GM21526 (cell line): ENCODE results near the gene TPK1.

Experiments
- ATAC-seq: cut with Tn5 transposase; IDR thresholded peaks from one replicate; pipeline ENCODE4 v1.9.1; 2021; ENCODE audit warnings: moderate library complexity; ENCODE audit not compliant: unreplicated experiment, low FRiP score

Gene TPK1

DNA sequence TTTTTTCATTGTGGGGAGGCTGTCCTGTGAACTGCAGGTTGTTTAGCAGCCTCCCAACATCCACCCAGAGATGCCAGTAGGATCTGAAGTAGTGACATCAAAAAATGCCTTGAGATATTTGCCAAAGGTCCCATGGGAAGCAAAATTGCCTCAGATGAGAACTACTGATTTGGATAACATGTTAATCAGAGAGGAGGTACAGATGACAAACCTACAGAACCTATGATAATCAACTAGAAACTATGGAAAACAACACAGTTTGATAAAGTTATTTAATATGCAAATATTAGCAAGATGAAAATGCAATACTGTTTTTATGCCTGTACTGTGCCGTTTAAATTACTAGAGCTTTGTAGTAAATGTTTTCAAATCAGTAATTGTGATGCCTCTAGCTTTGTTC, 341.5 kb downstream of the TPK1 start:
- no peak for ATAC-seq

GRCh38 chr7:144489504-144489903, 346.3 kb downstream of the TPK1 start:
- no peak for ATAC-seq

- no peak for ATAC-seq
Measured at GRCh38 chr7:144488977-144489376, 346.9 kb downstream of the TPK1 start.

GRCh38 chr7:144487901-144488300, 348.0 kb downstream of the TPK1 start:
- no peak for ATAC-seq

DNA sequence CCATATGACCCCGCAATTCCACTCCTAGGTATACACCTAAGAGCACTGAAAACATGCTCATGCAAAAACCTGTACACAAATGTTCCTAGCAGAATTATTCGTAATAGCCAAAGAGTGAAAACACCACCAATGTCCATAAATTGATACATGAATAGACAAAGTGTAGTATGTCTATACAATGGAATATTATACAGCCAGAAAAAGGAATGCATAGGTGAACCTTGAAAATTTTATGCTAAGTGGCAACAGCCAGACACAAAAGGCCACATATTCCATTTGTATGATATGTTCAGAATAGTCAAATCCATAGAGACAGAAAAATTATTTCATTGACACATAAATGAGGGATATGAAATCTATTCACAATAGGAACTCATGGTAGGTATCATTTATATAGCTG, 351.4 kb downstream of the TPK1 start:
- ATAC-seq = no peak

DNA sequence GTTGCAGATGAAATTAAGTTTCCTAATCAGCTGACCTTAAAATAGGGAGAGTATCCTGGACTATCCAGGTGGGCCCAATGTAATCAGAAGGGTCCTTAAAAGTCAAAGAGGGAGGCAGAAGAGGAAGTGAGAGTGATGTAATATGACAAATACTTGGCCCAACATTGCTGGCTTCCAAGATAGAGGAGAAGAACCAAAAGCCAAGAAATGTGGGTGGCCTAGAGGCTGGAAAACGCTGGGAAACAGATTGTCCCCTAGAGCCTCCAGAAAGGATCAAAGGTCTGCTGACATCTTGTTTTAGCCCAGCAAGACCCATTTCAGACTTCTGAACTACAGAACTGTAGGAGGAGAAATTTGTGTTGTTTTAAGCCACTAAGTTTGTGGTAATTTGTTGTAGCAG, 352.7 kb downstream of the TPK1 start:
- no peak for ATAC-seq

GRCh38 chr7:144481833-144482232, 354.0 kb downstream of the TPK1 start:
- ATAC-seq = no peak

GRCh38 chr7:144477348-144477747, 358.5 kb downstream of the TPK1 start:
- no peak for ATAC-seq

- no peak for ATAC-seq
Measured at GRCh38 chr7:144474800-144475615, 360.8 kb downstream of the TPK1 start.

DNA sequence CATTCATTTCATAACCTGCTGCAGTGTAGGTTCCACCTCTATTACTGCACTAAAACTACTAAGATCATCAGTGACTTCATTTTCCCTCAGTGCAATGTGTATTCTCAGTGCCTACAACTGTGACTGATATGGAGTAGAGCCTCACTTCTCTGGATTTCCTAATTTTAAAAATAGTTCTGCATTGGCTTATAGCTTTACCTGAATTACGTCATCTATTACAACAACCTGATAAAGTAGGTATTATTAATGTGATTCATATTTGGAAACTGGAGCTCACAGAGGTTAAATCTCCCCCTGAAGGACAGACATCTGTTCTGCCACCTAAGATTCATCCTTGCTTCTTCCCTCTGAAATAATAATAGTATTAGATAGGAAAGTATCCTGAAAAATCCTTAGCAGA, 361.5 kb downstream of the TPK1 start:
- ATAC-seq = no peak

- no peak for ATAC-seq
Measured at GRCh38 chr7:144473908-144474307, 361.9 kb downstream of the TPK1 start.

- ATAC-seq = no peak
Measured at GRCh38 chr7:144470078-144470477, 365.8 kb downstream of the TPK1 start.

GRCh38 chr7:144468990-144469732, 366.7 kb downstream of the TPK1 start:
- ATAC-seq = no peak

DNA sequence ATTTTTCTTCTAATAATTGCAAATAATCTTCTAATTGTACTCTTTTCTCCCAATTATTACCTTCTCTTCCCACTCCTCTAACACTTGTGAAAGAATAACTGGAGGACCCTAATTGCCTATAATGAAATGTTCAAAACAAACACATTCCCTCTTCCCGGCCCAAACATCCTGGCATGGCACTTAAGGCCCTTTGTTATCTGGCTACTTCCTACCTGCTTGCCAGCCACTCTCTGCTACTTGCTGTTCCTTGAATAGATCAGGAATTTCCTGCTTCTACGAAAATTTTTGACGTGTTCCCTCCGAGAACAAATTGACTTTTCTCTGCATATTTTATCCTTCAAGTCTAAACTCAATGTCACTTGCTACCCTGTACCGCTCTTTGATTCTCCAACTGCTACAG, 376.2 kb downstream of the TPK1 start:
- ATAC-seq = no peak

DNA sequence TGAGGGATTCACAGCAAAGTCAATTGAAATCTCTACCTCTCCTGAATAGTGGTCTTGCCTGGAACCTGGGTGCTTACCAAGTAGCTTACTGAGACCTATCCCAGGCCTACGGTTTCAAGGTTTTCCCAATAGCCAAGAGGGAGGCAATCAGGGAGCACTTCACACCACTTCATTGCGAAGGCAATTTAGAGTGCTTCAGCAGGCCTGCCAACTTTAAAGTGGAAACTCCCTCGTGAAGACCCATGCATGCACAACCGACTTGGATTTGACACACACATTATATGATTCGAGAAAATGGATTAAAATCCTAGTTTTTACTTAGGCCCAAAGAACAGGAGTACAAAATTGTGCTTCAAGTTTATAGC, 380.8 kb downstream of the TPK1 start:
- ATAC-seq = no peak

DNA sequence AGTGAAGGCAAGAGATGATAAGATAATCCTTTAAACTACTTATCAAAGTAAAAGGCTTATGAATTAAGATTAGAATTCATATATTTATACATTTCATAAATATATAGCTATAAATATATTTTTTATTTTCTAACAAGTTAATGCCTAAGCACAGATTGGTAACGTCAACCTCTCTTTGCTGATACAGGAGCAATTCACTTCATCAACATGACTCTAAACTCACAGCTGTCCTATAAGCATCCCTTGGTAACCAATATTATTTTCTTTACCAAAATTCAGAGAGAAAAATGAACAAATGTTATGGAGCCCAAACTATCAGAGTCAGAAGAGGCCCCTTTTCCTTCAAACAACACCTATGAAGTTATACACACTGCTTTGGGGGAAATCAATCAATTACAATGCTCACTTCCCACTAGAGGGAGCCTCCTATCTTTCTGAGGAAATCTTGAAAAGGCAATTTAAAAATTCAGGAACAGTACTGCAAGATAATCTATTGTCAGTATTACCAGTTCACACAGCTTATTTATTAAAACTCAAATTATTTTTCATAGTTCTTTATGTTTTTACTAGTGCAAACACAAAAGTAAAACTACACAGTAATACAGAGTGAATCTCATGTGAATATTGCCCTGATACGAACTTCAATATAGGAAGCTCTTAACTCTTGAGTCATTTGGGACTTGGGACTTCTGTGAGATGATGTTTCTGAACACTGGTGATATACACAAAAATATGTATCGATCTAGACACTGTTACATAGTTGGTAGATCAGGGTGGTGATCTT, 381.4 kb downstream of the TPK1 start:
- ATAC-seq = no peak

- peak; percentile 71 for ATAC-seq
Measured at GRCh38 chr7:144452064-144452463, 383.8 kb downstream of the TPK1 start.

GRCh38 chr7:144445590-144445989, 390.3 kb downstream of the TPK1 start:
- ATAC-seq = no peak

GRCh38 chr7:144439717-144440205, 396.1 kb downstream of the TPK1 start:
- ATAC-seq = no peak

DNA sequence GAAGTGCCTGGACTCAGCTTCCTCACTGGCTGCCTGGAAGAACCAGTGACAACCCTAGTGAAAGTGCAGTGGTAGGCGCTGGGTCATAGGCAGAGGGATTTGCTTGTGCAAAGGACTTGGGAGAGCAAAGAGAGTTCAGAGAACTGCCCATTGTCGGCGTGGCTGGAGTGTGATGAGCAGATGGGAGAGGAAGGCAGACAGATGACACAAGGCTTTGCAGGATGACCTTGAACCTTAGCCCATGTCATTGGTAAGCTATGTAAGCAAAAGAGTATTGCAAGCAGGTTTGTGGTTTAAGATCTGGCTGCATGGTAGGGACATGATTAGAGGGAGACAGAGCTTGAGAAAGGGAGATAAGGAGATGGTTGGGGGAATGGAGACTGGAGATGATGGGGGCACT, 397.1 kb downstream of the TPK1 start:
- no peak for ATAC-seq
